Coronary artery (tissue), 2 donors: ENCODE results near the gene CDHR3.

Experiments
- DNase-seq: peaks from one replicate; pipeline ENCODE4 v3.0.0-alpha.2; 2017; ENCODE audit warnings: low spot score
- H3K27ac ChIP-seq, 2 donors: fragments of 200-600 bp; sonication (generic); one replicate each; pipeline ENCODE4 v1.5.1; 2016 to 2019
- H3K4me3 ChIP-seq: fragments of 200-600 bp; sonication (generic); 2 replicates; pipeline ENCODE4 v1.5.1; 2016; ENCODE audit warnings: mild to moderate bottlenecking, moderate library complexity
- TF ChIP-seq, protein P1 (sequence below): fragments of 200-600 bp; sonication (generic); IDR thresholded peaks from one replicate; pipeline ENCODE4 v1.5.1; 2019; ENCODE audit warnings: antibody characterized with exemption

CDHR3 gene

DNA sequence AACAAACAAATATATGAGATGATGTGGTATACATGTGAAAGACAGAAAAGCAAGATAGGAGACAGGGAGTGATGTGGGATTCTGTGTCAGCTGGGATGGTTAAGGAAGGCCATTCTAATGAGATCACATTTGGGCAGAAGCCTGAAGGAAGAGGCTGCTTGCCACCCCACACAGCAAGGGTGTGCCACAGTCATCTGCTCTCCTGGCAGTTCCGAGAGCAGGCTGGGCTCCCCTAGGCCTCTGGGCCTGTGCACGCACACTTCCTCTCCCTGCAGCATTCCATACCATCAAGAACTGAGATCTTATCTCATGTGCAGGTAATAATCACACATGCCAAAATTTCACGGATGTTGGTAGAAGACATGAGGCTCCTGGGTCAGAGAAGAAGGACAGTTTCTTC is 105.9 kb downstream of the CDHR3 start:
- no peak for DNase-seq
- Histone ChIP-seq H3K27ac (no peak overlapping the region), H3K4me3 (no peak overlapping the region)
- TF ChIP-seq, protein P1, sequence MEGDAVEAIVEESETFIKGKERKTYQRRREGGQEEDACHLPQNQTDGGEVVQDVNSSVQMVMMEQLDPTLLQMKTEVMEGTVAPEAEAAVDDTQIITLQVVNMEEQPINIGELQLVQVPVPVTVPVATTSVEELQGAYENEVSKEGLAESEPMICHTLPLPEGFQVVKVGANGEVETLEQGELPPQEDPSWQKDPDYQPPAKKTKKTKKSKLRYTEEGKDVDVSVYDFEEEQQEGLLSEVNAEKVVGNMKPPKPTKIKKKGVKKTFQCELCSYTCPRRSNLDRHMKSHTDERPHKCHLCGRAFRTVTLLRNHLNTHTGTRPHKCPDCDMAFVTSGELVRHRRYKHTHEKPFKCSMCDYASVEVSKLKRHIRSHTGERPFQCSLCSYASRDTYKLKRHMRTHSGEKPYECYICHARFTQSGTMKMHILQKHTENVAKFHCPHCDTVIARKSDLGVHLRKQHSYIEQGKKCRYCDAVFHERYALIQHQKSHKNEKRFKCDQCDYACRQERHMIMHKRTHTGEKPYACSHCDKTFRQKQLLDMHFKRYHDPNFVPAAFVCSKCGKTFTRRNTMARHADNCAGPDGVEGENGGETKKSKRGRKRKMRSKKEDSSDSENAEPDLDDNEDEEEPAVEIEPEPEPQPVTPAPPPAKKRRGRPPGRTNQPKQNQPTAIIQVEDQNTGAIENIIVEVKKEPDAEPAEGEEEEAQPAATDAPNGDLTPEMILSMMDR: no peak

DNA sequence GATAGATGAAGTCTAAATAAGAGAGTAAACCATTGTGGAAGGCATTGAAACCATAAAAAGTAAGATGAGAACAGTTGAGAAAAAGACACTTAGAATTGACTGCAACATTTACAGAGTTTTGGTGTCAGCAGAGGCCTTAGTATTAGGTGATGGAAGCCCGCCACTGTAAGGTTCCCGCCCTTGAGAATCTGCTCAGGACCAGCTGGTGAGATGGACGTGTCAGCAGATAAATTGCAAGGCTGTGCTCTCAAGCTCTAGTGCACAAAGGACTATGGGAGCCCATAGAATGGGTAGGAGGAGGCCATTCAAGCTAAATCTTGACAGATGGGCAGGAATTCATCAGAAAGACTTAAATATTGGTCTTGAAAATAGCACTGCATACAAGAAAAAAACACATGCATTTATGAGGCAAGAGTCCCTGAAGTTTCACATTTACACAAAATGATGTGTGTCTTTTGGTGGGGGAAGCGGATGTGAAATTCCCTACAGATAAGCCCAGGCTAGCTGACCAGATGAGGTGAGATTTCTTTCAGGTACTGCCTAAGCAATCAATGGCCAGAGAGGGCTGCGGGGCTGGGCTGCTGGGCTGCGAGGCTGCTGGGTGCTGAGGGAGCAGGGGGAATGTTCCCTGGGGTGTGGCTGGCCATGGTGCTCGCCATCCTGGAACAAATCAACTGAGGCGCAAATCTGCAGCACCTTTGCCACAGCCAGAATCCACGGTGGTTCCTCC is 106.6 kb downstream of the CDHR3 start:
- TF ChIP-seq, protein P1: no peak
- Histone ChIP-seq H3K4me3 (no peak overlapping the region), H3K27ac (peak overlapping the region in 1 of 2 donors; percentile 6)
- DNase-seq: no peak

DNA sequence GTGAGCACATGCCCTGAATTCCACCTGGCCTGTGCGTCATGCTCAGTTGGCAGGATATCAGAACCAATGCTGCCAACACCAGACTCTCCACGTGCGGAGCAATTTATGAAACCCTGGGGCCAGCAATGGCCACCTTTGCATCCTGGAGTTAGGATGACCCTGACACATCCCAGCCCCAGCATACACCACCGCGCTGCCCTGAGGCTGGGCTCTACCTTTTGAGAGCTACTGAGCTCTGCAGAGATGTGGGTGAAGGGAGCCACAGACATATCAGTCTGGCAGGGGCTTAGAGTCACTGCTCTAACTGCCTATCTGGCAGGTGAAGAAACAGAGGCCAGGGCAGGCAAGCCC is 107.1 kb downstream of the CDHR3 start:
- TF ChIP-seq, protein P1: no peak
- Histone ChIP-seq H3K27ac (peak overlapping the region in 1 of 2 donors; percentile 6), H3K4me3 (no peak overlapping the region)
- no peak for DNase-seq

DNA sequence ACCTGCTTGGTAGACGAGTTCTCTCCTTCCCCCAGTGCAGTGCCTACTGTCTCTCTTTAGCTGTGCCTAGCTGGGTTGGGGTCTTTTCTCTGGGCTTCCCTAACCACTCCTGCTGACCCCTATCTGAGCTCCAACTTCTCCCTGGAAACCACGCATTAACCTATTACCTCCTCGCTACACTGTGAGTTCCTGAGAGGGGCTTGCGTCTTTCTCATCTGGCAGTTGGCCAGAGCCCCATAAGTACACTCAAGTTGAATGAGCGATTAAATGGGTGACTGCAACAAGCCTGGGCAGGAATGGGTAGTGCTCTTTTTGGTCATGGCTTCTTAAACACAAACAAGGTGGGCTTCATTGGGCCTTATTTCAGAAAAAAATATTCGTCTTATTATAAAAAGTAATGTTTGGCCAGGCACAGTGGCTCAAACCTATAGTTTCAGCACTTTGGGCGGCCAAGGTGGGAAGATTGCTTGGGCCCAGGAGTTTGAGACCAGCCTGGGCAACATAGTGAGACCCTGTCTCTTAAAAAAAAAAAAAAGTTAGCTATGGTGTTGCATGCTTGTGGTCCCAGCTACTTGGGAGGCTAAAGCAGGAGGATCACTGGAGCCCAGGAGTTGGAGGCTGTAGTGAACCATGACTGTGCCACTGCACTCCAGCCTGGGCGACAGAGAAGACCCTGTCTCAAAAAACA is 107.6 kb downstream of the CDHR3 start:
- Histone ChIP-seq H3K4me3 (no peak overlapping the region), H3K27ac (peak overlapping the region in 1 of 2 donors; percentile 56)
- no peak for DNase-seq
- TF ChIP-seq, protein P1: no peak

DNA sequence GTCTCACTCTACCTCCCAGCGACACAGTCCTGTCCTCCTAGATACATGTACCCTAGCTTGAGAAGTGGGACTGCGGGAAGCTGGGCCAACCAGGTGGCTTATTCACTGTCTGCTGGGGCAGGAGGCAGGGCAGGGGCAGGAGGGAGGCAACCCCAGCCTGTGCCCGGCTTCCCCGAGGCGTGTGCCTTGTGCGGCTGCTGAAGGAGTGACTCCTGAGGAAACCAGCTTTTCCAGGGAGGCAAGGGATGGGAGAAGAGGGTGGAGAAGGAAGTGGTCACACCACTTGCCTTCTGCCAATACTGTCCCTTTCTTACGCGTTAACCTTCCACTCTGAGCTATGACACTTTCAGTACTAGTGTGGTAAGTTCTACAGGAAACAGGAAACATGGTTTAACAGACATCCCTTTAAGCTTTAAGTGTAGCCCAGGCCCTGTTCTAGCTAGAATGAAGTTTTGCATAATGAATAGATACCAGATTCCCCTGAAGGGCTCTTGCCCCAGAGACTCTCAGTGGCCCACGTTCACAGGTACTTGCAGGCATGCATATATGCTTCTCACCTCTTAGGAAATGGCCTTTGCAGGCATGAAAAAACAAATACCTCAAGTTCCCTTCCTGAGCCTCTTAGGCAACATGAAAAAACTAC is 108.4 kb downstream of the CDHR3 start:
- no peak overlapping the region for H3K4me3 ChIP-seq
- TF ChIP-seq, protein P1: no peak
- no peak for DNase-seq
- peak overlapping the region in 1 of 2 donors; percentile 56 for H3K27ac ChIP-seq

DNA sequence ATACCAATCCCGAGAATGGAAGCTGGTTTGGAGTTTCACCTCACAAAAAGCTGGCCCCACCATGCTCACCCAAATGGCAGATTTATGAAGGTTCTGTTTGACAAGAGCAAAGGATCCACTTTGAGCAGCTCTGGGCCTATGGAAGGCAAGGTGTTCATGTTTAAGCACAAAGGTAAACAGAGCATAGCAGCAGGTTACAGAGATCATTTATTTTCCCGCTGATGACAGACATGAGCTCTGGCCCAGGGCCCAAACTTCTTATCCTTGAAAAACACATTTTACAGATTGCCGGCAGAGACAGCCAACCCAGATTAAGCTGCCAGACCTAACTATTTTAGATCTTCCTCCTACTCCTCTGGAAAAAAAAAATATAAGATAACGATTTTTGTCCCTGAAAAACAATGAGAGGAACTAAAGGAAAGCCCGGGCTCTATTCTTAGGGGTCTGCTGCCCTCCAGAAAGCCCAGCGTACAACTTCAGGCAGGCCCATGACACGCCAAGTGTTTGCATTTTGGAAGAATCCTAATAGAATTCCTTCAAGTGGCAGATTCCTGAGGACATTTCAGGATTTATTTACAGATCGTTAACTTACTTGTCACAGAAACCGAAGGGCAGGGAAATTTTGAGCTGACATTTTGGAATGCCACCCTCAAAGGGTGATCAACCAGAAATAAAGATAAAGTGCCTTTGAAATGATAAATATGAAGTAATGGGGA is 109.1 kb downstream of the CDHR3 start:
- peak overlapping the region in 1 of 2 donors; percentile 56 for H3K27ac ChIP-seq
- no peak overlapping the region for H3K4me3 ChIP-seq
- TF ChIP-seq, protein P1: no peak
- DNase-seq: no peak
